COLO668 (cell line): Measurements from ENCODE around the gene TRERF1.

ENCODE experiments used
- DNase-seq: peaks from one replicate; lab custom pipeline; 2025; ENCODE audit not compliant: unreplicated experiment; lab: John Stamatoyannopoulos, UW

The TRERF1 gene

GRCh38 chr6:42374018-42374669, 77.6 kb downstream of the TRERF1 start:
- DNase-seq = no peak

GRCh38 chr6:42372699-42373098, 79.0 kb downstream of the TRERF1 start:
- no peak for DNase-seq

- DNase-seq = no peak
These were observed 81.3 kb downstream of the TRERF1 start for GRCh38 chr6:42370323-42370985.

- DNase-seq = no peak
These were observed 82.2 kb downstream of the TRERF1 start for GRCh38 chr6:42369568-42369967.

- no peak for DNase-seq
These were observed 83.5 kb downstream of the TRERF1 start for GRCh38 chr6:42368181-42368580.

GRCh38 chr6:42367353-42368011, 84.2 kb downstream of the TRERF1 start:
- DNase-seq = no peak

GRCh38 chr6:42366999-42367352, 84.8 kb downstream of the TRERF1 start:
- DNase-seq = no peak

GRCh38 chr6:42366011-42366705, 85.6 kb downstream of the TRERF1 start:
- no peak for DNase-seq

GRCh38 chr6:42365021-42365420, 86.7 kb downstream of the TRERF1 start:
- DNase-seq = peak; percentile 4

GRCh38 chr6:42363926-42364849, 87.5 kb downstream of the TRERF1 start:
- no peak for DNase-seq

- DNase-seq = no peak
These were observed 90.7 kb downstream of the TRERF1 start for GRCh38 chr6:42361036-42361435.

- no peak for DNase-seq
These were observed 92.7 kb downstream of the TRERF1 start for GRCh38 chr6:42359021-42359420.

GRCh38 chr6:42355416-42355815, 96.3 kb downstream of the TRERF1 start:
- DNase-seq = no peak

- no peak for DNase-seq
These were observed 97.0 kb downstream of the TRERF1 start for GRCh38 chr6:42354702-42355101.

GRCh38 chr6:42352856-42353564, 98.7 kb downstream of the TRERF1 start:
- no peak for DNase-seq

- no peak for DNase-seq
These were observed 100.8 kb downstream of the TRERF1 start for GRCh38 chr6:42350911-42351310.

GRCh38 chr6:42349753-42350511, 101.8 kb downstream of the TRERF1 start:
- DNase-seq = no peak

GRCh38 chr6:42347456-42347855, 104.3 kb downstream of the TRERF1 start:
- no peak for DNase-seq

- DNase-seq = no peak
These were observed 105.9 kb downstream of the TRERF1 start for GRCh38 chr6:42345696-42346416.
